Measurements from ENCODE around the gene PFDN2. TPM values are rescaled to one million over a fixed set of nuclear protein-coding genes. Genes with fewer than 3 reads are reported as not detected.

The PFDN2 gene
- total and polyA plus RNA-seq, 9 donors = 18.1 to 94.4 (median 48.1) TPM

- no peaks in the 10 kb centered on the region for H3K36me3 ChIP-seq
- no peaks in the 10 kb centered on the region for H3K4me1 ChIP-seq (ENCODE audit: insufficient read depth)
- no peaks in the 10 kb centered on the region for H3K9me3 ChIP-seq
- no peak for DNase-seq
- H3K27ac ChIP-seq = no peak overlapping the region
- WGBS, 3 donors = 40 to 50% (median 43%) methylated on average over 32 to 41 of the region's 41 CpGs
- intact Hi-C loops (cut with DNase I) = no loop called here
- no peaks in the 10 kb centered on the region for H3K27me3 ChIP-seq
- H3K4me3 ChIP-seq = no peak overlapping the region
- TF ChIP-seq CTCF (IDR thresholded peaks at IDR 0.05) (no peak), EP300 (IDR thresholded peaks at IDR 0.05) (no peak), POLR2A (IDR thresholded peaks at IDR 0.05) (no peak)
Observed at GRCh38 chr1:161079436-161080110, 38.3 kb downstream of the PFDN2 start.

- H3K27me3 ChIP-seq = no peaks in the 10 kb centered on the region
- no peak for TF ChIP-seq POLR2A (IDR thresholded peaks at IDR 0.05)
- TF ChIP-seq CTCF (IDR thresholded peaks at IDR 0.05) = no peak
- no peak for TF ChIP-seq EP300 (IDR thresholded peaks at IDR 0.05)
- no peaks in the 10 kb centered on the region for H3K4me1 ChIP-seq (ENCODE audit: insufficient read depth)
- no peaks in the 10 kb centered on the region for H3K36me3 ChIP-seq
- H3K4me3 ChIP-seq = no peak overlapping the region
- intact Hi-C loops (cut with DNase I) = no loop called here
- 61 to 68% (median 64%) methylated on average over 9 of the region's 9 CpGs for WGBS, 3 donors
- DNase-seq = no peak
- H3K9me3 ChIP-seq = no peaks in the 10 kb centered on the region
- H3K27ac ChIP-seq = no peak overlapping the region
Observed at GRCh38 chr1:161077426-161077825, 40.4 kb downstream of the PFDN2 start.

- H3K4me1 ChIP-seq (ENCODE audit: insufficient read depth) = no peaks in the 10 kb centered on the region
- TF ChIP-seq POLR2A (IDR thresholded peaks at IDR 0.05) (no peak), CTCF (IDR thresholded peaks at IDR 0.05) (no peak), EP300 (IDR thresholded peaks at IDR 0.05) (no peak)
- no peaks in the 10 kb centered on the region for H3K9me3 ChIP-seq
- intact Hi-C loops (cut with DNase I) = no loop called here
- H3K36me3 ChIP-seq = no peaks in the 10 kb centered on the region
- no peak overlapping the region for H3K27ac ChIP-seq
- no peak for DNase-seq
- H3K4me3 ChIP-seq = no peak overlapping the region
- H3K27me3 ChIP-seq = no peaks in the 10 kb centered on the region
Observed at GRCh38 chr1:161076410-161076809, 41.4 kb downstream of the PFDN2 start.

- no peak for DNase-seq
- Histone ChIP-seq H3K27me3 (no peaks in the 10 kb centered on the region), H3K27ac (no peak overlapping the region), H3K36me3 (no peaks in the 10 kb centered on the region), H3K4me1 (ENCODE audit: insufficient read depth) (no peaks in the 10 kb centered on the region), H3K4me3 (no peak overlapping the region), H3K9me3 (no peaks in the 10 kb centered on the region)
- intact Hi-C loops (cut with DNase I) = no loop called here
- 73 to 76% (median 75%) methylated on average over 12 of the region's 12 CpGs for WGBS, 3 donors
- TF ChIP-seq POLR2A (IDR thresholded peaks at IDR 0.05) (no peak), CTCF (IDR thresholded peaks at IDR 0.05) (no peak), EP300 (IDR thresholded peaks at IDR 0.05) (no peak)
Observed at GRCh38 chr1:161074676-161075368, 43.0 kb downstream of the PFDN2 start.
